ENCODE data around the gene TBL3. TPM values are rescaled to one million over a fixed set of nuclear protein-coding genes. Genes with fewer than 3 reads are reported as not detected.

Gene TBL3
- total and polyA plus RNA-seq, 4 donors: 12.5 to 24.3 (median 14.2) TPM

DNA sequence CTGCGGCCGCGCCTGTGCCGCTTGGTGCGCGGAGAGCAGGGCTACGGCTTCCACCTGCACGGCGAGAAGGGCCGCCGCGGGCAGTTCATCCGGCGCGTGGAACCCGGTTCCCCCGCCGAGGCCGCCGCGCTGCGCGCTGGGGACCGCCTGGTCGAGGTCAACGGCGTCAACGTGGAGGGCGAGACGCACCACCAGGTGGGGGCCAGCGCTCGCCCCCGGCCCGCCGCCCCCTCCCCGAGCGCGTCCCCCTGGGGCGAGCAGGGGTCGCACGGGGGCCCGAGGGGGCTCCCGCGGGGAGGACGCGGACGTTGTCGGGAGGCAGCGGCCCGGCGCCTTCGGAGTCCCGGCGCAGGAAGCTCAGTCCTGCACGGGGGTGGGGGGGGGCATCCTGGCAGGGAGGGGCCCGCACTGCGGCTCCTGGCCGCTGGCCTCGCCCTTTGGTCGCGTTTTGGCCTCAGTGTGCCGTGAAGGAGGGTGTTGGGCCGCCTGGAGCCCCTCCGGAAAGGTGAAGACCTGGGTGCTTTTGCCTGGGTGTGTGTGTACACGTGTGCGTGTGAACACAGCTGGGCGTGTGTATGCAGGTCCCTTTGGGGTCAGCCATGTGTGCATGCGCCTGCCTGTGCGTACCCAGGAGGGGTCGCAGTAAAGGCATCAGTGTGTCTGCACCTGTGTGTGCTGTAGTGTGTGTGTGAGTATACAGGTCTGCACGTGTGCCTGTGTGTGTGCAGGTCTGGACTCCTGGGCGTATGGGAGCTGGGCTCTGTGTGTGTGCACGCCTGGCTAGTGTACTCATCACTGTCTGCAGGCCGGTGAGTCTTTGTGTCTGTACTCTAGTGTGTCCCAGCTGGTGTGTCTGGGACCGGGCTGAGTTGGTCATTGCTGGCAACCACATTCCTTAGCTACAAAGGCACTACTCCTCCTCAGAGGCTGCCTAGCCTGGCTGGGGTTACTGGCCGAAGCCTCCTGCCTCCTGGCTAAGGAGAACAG is 55.5 kb downstream of the TBL3 start:
- peak overlapping the region; percentile 64 to 94 for H3K9ac ChIP-seq (ENCODE audit: low read depth in 1 of 2, low read length in 2 of 2)

DNA sequence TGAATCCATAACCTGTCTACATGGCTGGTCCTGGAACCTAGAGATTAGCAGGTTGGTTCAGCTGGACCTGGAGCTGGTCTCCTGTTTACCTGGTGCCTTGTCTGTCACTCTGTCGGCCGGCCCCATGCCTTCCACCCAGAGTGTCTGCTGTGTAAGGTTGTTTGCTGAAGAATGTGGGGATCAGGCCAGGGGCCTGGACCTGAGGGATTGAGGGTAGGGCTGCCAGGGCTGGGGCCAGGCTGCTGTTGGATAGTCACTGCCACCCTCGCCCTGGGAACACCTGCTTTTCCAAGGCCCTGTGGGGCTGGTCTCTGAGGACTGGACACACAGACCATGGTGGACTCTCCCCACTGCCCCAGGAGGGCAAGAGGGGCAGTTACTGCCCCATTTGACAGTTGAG is 56.3 kb downstream of the TBL3 start:
- no peaks in the 10 kb centered on the region for H3K36me3 ChIP-seq (ENCODE audit: control insufficient read depth in 4 of 4, insufficient read depth in 3 of 4, low read depth in 1 of 4, low read length in 3 of 4)
- H3K4me3 ChIP-seq (ENCODE audit: low read depth in 1 of 3, low read length in 3 of 3): peak overlapping the region; percentile 89 to 99 (median 89)
- whole genome bisulfite sequencing: 24% methylated on average over 3 of the region's 3 CpGs
- peak overlapping the region; percentile 49 to 65 for H3K27ac ChIP-seq (ENCODE audit: low read depth in 1 of 2, low read length in 2 of 2)
- no peaks in the 10 kb centered on the region for H3K27me3 ChIP-seq (ENCODE audit: control insufficient read depth in 4 of 4, insufficient read depth in 4 of 4, low read length in 3 of 4)
- no peak for DNase-seq (ENCODE audit: low spot score)
- no peaks in the 10 kb centered on the region for H3K9me3 ChIP-seq (ENCODE audit: control insufficient read depth in 4 of 4, low read length in 3 of 4)
- peak overlapping the region; percentile 64 to 94 for H3K9ac ChIP-seq (ENCODE audit: low read depth in 1 of 2, low read length in 2 of 2)
- H3K4me1 ChIP-seq (ENCODE audit: control insufficient read depth in 4 of 4, insufficient read depth in 4 of 4, low read length in 3 of 4): peaks cover 25 to 84% (median 65%) of the 10 kb centered on the region in 4 donors
- TF ChIP-seq, protein P1, sequence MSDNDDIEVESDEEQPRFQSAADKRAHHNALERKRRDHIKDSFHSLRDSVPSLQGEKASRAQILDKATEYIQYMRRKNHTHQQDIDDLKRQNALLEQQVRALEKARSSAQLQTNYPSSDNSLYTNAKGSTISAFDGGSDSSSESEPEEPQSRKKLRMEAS (IDR thresholded peaks at IDR 0.05): no peak
- TF ChIP-seq, protein P2, sequence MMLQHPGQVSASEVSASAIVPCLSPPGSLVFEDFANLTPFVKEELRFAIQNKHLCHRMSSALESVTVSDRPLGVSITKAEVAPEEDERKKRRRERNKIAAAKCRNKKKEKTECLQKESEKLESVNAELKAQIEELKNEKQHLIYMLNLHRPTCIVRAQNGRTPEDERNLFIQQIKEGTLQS (IDR thresholded peaks at IDR 0.05): no peak
- TF ChIP-seq TAF1 (conservative IDR thresholded peaks at IDR 0.05) (no peak), YY1 (IDR thresholded peaks at IDR 0.05) (no peak), GABPA (IDR thresholded peaks at IDR 0.05 in 1 of 2, conservative IDR thresholded peaks at IDR 0.05 in 1 of 2) (no peak), FOXA2 (IDR thresholded peaks at IDR 0.05) (no peak), HNF4A (conservative IDR thresholded peaks at IDR 0.05) (no peak), HNF4G (IDR thresholded peaks at IDR 0.05) (no peak)
- TF ChIP-seq, protein P3, sequence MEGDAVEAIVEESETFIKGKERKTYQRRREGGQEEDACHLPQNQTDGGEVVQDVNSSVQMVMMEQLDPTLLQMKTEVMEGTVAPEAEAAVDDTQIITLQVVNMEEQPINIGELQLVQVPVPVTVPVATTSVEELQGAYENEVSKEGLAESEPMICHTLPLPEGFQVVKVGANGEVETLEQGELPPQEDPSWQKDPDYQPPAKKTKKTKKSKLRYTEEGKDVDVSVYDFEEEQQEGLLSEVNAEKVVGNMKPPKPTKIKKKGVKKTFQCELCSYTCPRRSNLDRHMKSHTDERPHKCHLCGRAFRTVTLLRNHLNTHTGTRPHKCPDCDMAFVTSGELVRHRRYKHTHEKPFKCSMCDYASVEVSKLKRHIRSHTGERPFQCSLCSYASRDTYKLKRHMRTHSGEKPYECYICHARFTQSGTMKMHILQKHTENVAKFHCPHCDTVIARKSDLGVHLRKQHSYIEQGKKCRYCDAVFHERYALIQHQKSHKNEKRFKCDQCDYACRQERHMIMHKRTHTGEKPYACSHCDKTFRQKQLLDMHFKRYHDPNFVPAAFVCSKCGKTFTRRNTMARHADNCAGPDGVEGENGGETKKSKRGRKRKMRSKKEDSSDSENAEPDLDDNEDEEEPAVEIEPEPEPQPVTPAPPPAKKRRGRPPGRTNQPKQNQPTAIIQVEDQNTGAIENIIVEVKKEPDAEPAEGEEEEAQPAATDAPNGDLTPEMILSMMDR (IDR thresholded peaks at IDR 0.05; ENCODE audit: low read depth, low read length, missing input control): no peak

More for the DNA sequence above, 55.5 kb downstream of the TBL3 start:
- Histone ChIP-seq H3K36me3 (ENCODE audit: control insufficient read depth in 4 of 4, insufficient read depth in 3 of 4, low read depth in 1 of 4, low read length in 3 of 4) (no peaks in the 10 kb centered on the region), H3K9me3 (ENCODE audit: control insufficient read depth in 4 of 4, low read length in 3 of 4) (no peaks in the 10 kb centered on the region), H3K27ac (ENCODE audit: low read depth in 1 of 2, low read length in 2 of 2) (peak overlapping the region; percentile 49 to 65), H3K4me3 (ENCODE audit: low read depth in 1 of 3, low read length in 3 of 3) (peak overlapping the region; percentile 89 to 99 (median 89)), H3K4me1 (ENCODE audit: control insufficient read depth in 4 of 4, insufficient read depth in 4 of 4, low read length in 3 of 4) (peaks cover 24 to 83% (median 65%) of the 10 kb centered on the region in 4 donors), H3K27me3 (ENCODE audit: control insufficient read depth in 4 of 4, insufficient read depth in 4 of 4, low read length in 3 of 4) (no peaks in the 10 kb centered on the region)
- no peak for DNase-seq (ENCODE audit: low spot score)
- TF ChIP-seq GABPA (IDR thresholded peaks at IDR 0.05 in 1 of 2, conservative IDR thresholded peaks at IDR 0.05 in 1 of 2) (no peak), NR2F2 (IDR thresholded peaks at IDR 0.05) (no peak), FOXA2 (IDR thresholded peaks at IDR 0.05) (no peak), TAF1 (conservative IDR thresholded peaks at IDR 0.05) (no peak), FOXA1 (IDR thresholded peaks at IDR 0.05) (no peak), SP1 (IDR thresholded peaks at IDR 0.05) (no peak), RAD21 (IDR thresholded peaks at IDR 0.05) (peak in 1 of 2 donors; percentile 14), HNF4A (conservative IDR thresholded peaks at IDR 0.05) (no peak), JUND (IDR thresholded peaks at IDR 0.05) (peak in 1 of 2 donors; percentile 91), RXRA (IDR thresholded peaks at IDR 0.05) (peak in 1 of 2 donors; percentile 34)
- TF ChIP-seq, protein P1 (IDR thresholded peaks at IDR 0.05): peak; percentile 14
- TF ChIP-seq, protein P4, sequence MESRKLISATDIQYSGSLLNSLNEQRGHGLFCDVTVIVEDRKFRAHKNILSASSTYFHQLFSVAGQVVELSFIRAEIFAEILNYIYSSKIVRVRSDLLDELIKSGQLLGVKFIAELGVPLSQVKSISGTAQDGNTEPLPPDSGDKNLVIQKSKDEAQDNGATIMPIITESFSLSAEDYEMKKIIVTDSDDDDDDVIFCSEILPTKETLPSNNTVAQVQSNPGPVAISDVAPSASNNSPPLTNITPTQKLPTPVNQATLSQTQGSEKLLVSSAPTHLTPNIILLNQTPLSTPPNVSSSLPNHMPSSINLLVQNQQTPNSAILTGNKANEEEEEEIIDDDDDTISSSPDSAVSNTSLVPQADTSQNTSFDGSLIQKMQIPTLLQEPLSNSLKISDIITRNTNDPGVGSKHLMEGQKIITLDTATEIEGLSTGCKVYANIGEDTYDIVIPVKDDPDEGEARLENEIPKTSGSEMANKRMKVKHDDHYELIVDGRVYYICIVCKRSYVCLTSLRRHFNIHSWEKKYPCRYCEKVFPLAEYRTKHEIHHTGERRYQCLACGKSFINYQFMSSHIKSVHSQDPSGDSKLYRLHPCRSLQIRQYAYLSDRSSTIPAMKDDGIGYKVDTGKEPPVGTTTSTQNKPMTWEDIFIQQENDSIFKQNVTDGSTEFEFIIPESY (IDR thresholded peaks at IDR 0.05): peak; percentile 87
- TF ChIP-seq, protein P5, sequence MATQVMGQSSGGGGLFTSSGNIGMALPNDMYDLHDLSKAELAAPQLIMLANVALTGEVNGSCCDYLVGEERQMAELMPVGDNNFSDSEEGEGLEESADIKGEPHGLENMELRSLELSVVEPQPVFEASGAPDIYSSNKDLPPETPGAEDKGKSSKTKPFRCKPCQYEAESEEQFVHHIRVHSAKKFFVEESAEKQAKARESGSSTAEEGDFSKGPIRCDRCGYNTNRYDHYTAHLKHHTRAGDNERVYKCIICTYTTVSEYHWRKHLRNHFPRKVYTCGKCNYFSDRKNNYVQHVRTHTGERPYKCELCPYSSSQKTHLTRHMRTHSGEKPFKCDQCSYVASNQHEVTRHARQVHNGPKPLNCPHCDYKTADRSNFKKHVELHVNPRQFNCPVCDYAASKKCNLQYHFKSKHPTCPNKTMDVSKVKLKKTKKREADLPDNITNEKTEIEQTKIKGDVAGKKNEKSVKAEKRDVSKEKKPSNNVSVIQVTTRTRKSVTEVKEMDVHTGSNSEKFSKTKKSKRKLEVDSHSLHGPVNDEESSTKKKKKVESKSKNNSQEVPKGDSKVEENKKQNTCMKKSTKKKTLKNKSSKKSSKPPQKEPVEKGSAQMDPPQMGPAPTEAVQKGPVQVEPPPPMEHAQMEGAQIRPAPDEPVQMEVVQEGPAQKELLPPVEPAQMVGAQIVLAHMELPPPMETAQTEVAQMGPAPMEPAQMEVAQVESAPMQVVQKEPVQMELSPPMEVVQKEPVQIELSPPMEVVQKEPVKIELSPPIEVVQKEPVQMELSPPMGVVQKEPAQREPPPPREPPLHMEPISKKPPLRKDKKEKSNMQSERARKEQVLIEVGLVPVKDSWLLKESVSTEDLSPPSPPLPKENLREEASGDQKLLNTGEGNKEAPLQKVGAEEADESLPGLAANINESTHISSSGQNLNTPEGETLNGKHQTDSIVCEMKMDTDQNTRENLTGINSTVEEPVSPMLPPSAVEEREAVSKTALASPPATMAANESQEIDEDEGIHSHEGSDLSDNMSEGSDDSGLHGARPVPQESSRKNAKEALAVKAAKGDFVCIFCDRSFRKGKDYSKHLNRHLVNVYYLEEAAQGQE (IDR thresholded peaks at IDR 0.05): peak; percentile 36
- WGBS: 3% methylated on average over 76 of the region's 76 CpGs
